Stimulated activated CD8-positive, alpha-beta memory T cell treated with anti-CD3 and anti-CD28 coated beads, Interleukin-12 subunit alpha, Interleukin-12 subunit beta, amount 100 ng/mL, for 1 hour (primary cell): ENCODE data around the gene WWOX.
"Not testable (repeated sequence)": the region's sequence is repeated elsewhere in the genome, so short reads cannot be mapped to it uniquely, and the experiment has no call there.

ENCODE experiments used
- DNase-seq: peaks from one replicate; pipeline ENCODE4 v3.0.0-alpha.2; 2020; ENCODE audit warnings: low read depth

The WWOX gene

GRCh38 chr16:78502812-78503350 lies 403.4 kb downstream of the WWOX start:
- DNase-seq, result no peak

- DNase-seq, result peak; percentile 30
Measured at GRCh38 chr16:78503602-78504001, 404.1 kb downstream of the WWOX start.

GRCh38 chr16:78504401-78504851 lies 405.0 kb downstream of the WWOX start:
- DNase-seq, result no peak

- DNase-seq, result no peak
Measured at GRCh38 chr16:78505036-78505435, 405.6 kb downstream of the WWOX start.

- DNase-seq, result no peak
Measured at GRCh38 chr16:78505544-78506366, 406.3 kb downstream of the WWOX start.

- no peak for DNase-seq
Measured at GRCh38 chr16:78506367-78507193, 407.1 kb downstream of the WWOX start.

GRCh38 chr16:78507576-78507975 lies 408.1 kb downstream of the WWOX start:
- no peak for DNase-seq

- no peak for DNase-seq
Measured at GRCh38 chr16:78509965-78510364, 410.5 kb downstream of the WWOX start.

- DNase-seq, result no peak
Measured at GRCh38 chr16:78510496-78510895, 411.0 kb downstream of the WWOX start.

GRCh38 chr16:78513838-78514237 lies 414.4 kb downstream of the WWOX start:
- DNase-seq, result no peak

GRCh38 chr16:78514888-78515287 lies 415.4 kb downstream of the WWOX start:
- not testable (repeated sequence) for DNase-seq

- DNase-seq, result no peak
Measured at GRCh38 chr16:78515421-78515820, 416.0 kb downstream of the WWOX start.

GRCh38 chr16:78516006-78516736 lies 416.7 kb downstream of the WWOX start:
- DNase-seq, result no peak

GRCh38 chr16:78519896-78520295 lies 420.4 kb downstream of the WWOX start:
- DNase-seq, result no peak

- no peak for DNase-seq
Measured at GRCh38 chr16:78520470-78520869, 421.0 kb downstream of the WWOX start.

- no peak for DNase-seq
Measured at GRCh38 chr16:78522327-78522726, 422.9 kb downstream of the WWOX start.

- no peak for DNase-seq
Measured at GRCh38 chr16:78523212-78523985, 423.9 kb downstream of the WWOX start.

- no peak for DNase-seq
Measured at GRCh38 chr16:78524066-78524595, 424.7 kb downstream of the WWOX start.

- no peak for DNase-seq
Measured at GRCh38 chr16:78528265-78528664, 428.8 kb downstream of the WWOX start.

GRCh38 chr16:78529881-78530280 lies 430.4 kb downstream of the WWOX start:
- DNase-seq, result no peak

- DNase-seq, result no peak
Measured at GRCh38 chr16:78530283-78530682, 430.8 kb downstream of the WWOX start.
